Stimulated activated naive CD4-positive, alpha-beta T cell treated with Interleukin-2 at 50 U/mL for 16 hours (primary cell): Measurements from ENCODE around the gene SRGAP1.

Experiments
- DNase-seq: peaks from one replicate; lab custom pipeline; 2025; lab: John Stamatoyannopoulos, UW

SRGAP1 gene

DNA sequence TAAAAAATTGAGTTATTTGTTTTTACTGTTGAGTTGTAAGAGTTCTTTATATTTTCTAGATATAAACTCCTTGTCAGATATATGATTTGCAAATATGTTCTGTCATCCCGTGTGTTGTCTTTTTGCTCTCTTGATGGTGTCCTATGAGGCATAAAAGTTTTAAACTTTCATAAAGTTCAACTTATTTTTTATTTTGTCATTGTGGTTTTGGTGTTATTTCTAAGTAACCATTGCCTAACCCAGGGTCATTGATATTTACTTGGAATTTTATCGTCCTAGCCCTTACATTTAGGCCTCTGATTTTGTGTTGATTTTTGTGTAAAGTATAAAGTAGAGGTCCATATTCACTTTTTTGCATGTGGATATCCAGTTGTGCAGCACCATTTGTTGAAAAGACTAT is 63.1 kb downstream of the SRGAP1 start:
- no peak for DNase-seq

GRCh38 chr12:63909746-63910145 is 65.2 kb downstream of the SRGAP1 start:
- DNase-seq, result no peak

DNA sequence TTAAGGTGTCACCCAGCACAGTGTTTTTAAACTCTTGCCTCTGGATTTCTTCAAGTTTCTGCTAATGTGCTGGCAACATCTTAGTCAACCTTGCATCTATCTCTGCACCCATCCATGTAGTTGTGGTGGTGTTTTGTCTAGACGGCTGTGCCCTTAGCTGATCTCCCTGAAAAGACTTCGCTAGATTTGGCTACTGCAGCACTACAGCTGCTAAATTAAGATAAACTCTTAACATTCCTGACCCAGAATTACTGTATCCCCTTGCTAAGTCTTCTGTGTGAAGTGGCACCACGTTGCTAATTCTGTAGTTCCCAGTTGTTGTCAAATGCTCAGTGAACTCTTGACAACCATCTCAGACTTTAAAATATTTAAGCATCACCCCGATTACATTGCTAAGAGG is 66.8 kb downstream of the SRGAP1 start:
- DNase-seq, result no peak

GRCh38 chr12:63912651-63913050 is 68.2 kb downstream of the SRGAP1 start:
- no peak for DNase-seq

DNA sequence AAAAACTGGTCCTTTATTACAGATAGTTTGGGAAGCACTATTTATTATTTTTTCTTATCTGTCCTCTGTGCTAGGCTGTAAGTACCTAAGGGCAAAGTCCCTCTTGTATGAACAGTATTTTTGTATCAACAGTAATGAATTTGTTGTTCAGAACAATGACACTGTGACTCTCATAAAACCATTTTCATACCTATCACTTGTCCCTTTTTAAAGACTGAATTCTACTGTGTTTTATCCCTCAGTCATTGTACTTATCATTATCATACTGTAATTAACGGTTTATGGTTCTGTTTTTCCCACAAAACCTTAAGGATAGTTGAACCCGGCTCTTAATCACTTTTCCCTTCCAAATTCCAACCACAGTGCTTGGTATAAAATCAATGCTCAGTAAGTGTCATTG is 69.4 kb downstream of the SRGAP1 start:
- no peak for DNase-seq

GRCh38 chr12:63915105-63915800 is 70.8 kb downstream of the SRGAP1 start:
- DNase-seq, result no peak

DNA sequence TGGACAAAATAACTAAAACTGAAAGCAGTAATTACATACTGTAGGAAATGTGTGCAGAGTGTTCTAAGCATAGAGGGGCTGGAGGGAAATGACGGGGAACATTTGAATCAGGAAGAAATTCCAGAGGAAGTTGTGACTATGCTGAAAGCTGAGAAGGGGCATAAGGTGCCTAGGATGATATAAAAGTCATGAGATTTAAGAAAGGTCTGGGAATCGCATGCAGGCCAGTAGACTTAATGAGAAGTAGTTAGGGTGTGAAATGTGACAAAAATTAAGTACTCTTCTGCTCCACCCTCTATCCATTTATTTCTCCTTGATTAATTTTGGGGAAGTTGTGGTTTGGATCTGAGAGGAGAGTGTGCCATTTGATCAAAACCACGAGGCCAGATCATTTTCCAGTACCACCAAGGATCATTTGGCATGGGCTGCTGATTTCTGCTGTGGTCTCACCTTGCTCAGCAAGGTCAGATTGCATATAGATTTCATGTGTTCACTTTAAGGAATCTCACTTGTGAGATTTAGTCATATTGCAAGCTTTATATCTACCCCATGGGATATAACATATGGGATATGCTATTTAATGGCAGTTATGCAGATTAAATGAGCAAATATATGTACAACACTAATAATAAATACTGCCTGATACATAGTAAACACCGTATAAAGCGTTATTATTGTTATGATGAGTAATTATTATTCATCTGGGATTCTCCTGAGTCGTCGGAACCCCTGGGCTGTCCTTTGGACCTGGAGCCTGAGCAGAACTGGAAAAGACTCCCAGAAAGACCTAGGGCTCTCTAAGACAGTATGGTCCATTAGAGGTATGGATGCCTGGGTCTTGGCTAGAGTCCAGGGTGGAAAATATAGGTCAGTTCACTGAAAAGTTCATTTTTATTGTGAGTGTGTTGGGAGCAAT is 72.3 kb downstream of the SRGAP1 start:
- DNase-seq, result no peak

- no peak for DNase-seq
Observed at GRCh38 chr12:63917477-63917862, 73.0 kb downstream of the SRGAP1 start.

GRCh38 chr12:63917864-63918799 is 73.6 kb downstream of the SRGAP1 start:
- DNase-seq, result no peak

DNA sequence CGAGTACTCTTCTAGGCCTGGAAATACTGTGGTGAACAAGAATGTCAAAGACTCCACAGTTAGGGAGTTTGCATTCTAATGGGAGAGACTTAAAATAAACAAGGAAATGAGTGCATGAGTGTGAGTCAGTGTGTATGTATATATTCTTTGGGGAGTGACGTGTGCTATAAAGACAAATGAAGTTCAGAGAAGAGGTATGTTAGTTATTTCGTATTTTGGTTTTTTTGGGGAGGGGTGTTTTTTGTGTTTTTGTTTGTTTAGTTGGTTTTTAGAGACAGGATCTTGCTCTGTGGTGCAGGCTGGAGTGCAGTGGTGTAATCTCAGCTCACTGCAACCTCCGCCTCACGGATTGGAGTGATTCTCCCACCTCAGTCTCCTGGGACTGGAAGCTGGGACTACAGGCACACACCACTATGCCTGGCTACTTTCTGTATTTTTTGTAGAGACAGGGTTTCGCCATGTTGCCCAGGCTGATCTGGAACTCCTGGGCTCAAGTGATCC is 74.3 kb downstream of the SRGAP1 start:
- DNase-seq, result no peak

DNA sequence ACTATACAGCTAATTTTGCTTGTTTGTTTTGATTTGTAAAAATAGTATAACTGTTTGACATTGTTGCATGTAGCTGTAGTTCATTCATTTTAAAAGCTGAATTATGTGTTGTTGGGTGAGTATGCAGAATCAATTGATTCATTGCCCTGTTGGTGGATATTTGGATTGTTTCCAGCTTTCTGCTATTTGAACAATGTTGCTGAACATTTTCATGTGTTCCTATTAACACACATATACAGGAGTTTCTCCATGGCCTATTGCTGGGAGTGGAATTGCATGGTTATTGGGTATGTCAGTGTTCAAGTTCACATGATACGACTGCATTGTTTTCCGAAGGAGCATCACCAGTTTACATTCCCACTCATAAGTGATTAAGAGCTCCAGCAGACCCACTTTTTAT is 75.3 kb downstream of the SRGAP1 start:
- DNase-seq, result no peak

DNA sequence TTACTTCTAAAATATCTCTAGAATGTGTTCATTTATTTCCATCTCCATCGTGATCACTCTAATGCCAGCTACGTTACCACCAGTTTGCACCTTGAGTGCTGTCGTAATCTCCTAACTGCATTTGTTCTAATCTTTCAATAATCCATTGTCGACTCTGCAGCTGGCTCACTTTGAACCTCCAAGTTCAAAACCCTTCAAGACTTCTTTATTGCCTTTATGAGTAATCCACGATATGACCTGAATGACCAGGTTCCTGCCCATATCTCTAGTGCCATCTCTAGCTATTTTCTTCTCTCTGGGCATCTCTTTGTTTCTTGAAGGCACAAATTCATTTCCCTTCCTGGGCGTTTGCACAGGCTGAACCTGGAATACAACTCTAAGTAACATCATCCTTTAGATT is 76.7 kb downstream of the SRGAP1 start:
- DNase-seq, result no peak

DNA sequence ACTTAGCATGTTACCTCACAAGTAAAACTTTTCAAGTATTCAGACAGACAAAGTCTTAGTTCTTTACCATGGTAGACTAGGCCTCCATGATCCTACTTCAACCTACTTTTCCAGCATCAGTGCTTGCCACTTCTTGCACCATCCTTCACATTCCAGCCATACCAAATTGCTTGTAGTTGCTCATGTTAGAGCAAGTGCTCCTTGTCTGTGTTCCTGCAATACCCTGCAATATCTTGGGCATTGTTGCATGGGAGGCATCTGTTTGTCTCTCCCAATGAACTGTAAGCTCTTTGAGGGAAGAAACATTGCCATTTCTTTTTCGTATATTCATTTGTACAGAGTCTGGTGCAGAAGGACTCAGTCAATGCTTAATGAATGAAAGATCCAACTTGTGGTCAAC is 78.0 kb downstream of the SRGAP1 start:
- DNase-seq, result no peak

DNA sequence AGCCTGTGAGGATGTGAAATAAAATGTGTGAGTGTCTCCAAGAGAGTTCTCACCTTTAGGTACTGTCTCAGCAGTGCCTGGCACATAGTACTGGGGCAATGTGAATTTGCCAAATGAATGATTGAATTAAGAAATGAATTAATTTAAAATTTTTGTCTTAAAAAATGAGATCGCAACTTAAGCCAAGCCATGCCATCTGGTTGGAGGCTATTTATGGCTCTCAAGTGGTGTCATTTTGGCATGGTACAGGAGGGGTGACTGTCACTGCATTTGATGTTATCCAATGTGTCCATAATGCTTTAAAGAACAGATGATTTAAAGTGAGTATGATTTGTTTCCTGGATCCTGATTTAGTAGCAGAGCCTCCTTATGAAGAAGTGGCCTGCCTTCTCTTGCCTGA is 80.3 kb downstream of the SRGAP1 start:
- DNase-seq, result no peak

DNA sequence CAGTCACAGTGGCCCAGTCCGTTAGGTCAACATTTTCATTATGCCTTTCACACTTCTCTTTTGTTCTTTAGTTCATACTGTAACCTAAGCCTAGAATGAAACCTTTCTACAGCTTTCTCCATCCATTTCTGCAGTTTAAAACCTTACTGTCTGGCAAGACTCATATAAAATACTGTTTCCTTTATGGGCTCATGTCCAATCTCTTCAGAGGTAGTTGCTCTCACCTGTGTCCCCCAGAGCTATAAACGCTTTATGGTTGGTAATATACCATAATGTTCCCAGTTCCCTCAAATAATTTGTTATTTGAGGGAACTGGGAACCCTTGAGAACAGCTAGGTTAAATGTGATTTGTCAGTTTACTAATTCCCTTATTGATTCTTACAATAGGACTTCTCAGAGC is 83.0 kb downstream of the SRGAP1 start:
- no peak for DNase-seq

GRCh38 chr12:63928305-63928704 is 83.8 kb downstream of the SRGAP1 start:
- no peak for DNase-seq

DNA sequence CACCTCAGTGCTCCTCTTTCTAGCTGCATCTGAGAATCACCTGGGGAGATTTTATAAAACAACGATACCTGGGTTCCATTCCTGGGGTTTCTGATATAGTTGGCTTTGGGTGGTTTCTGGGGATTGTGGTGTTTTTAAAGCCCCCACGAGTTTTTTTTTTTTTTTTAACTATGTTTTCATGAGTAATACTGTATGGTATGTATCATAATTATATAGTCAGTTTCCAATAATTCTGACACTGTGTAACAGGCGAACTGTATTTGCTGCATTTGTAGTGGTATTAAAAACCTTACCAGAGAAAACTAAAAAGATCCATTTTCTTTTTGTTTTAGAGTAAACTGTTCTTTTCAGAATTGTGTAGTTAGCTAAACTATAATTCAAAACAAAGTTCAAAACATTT is 84.9 kb downstream of the SRGAP1 start:
- DNase-seq, result no peak

DNA sequence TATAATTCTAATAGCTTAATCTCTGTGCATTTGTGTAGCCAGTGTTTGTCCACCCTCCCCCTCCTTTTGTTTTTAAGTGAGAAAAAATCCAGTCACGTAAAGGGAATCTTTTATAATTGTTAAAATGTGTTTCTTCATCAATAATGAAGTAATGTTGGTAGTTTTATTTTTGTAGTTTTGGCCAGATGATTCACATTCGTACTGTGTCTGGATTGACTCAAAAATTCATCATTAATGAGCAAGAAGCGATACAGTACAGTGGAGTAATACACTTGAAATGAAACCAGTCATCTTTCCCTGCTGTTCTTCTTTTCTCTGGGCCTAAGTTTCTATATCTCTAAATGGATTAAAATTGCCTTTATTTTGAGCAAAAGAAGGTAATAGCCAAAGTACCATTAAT is 86.5 kb downstream of the SRGAP1 start:
- no peak for DNase-seq

DNA sequence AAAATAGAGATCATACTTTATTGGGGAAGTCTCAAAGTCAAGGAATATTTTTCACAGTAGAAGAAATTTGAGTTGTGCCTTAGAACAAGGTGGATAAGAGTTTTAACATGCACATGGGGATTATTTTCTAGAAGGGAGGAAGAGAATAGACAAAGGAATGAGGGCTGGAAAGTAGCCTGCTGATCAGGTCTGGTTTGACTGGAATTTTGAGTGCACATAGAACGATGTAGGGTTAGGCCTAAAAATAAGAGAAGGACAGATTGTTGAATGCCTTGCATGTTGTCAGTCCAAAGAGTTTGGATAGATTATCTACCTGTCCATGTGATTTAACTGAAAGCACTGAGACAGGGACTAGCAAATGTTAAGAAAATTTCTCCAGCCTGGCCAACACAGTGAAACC is 87.2 kb downstream of the SRGAP1 start:
- no peak for DNase-seq

DNA sequence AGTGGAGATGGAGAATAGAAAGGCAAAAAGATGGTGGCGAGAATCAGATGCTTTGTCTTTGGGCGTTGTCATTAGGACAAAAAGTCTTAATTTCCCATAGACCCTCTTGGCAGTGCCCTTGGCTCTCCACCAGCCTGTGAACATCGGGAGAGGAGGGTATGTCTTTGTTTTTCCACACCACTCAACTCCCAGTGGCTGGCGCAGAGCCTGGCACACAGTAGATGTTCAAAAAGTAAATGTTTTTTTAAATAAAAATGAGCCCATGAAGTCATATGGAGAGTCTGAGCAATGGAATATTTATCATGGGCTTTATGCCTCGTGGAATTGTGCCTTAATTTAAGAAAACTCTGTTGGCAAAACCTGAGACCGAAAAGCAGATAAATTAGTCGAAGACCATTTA is 90.4 kb downstream of the SRGAP1 start:
- DNase-seq, result no peak

- no peak for DNase-seq
Observed at GRCh38 chr12:63935361-63935760, 90.9 kb downstream of the SRGAP1 start.
